Activated effector memory CD4-positive, alpha-beta T cell treated with Interleukin-2 at 50 U/mL for 16 hours (primary cell): ENCODE data around the gene MMRN2.
"Not testable (repeated sequence)": the region's sequence is repeated elsewhere in the genome, so short reads cannot be mapped to it uniquely, and the experiment has no call there.

ENCODE experiments used
- DNase-seq: peaks from one replicate; pipeline ENCODE4 v3.0.0-alpha.2; 2020

MMRN2 gene

GRCh38 chr10:86938260-86938659 lies 19.2 kb downstream of the MMRN2 start:
- no peak for DNase-seq

DNA sequence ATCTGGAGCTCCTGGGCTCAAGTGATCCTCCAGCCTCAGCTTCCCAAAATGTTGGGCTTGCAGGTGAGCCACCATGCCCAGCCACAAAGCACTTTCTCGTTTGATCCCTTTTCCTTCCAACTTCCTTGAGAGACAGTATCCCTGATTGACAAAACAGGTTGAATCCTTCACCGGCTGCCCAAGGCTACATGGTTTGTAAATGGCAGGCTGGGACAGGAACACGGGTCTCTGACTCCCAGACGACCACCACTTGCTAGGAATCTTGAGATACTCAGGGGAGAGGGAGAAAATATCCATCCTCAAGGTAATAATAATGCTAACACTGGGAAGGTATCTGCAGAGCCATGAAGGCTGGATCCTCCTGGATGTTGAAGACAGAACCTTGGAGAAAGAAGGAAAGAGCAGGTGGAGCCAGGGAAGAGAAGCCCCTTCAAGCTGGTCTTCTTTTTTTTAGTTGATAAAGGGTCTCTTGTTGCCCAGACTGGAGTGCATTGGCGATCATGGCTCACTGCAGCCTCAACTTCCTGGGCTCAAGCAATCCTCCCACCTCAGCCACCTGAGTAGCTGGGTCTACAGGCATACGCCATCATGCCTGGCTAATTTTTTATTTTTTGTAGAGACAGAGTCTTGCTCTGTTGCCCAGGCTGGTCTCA lies 19.8 kb downstream of the MMRN2 start:
- no peak for DNase-seq

DNA sequence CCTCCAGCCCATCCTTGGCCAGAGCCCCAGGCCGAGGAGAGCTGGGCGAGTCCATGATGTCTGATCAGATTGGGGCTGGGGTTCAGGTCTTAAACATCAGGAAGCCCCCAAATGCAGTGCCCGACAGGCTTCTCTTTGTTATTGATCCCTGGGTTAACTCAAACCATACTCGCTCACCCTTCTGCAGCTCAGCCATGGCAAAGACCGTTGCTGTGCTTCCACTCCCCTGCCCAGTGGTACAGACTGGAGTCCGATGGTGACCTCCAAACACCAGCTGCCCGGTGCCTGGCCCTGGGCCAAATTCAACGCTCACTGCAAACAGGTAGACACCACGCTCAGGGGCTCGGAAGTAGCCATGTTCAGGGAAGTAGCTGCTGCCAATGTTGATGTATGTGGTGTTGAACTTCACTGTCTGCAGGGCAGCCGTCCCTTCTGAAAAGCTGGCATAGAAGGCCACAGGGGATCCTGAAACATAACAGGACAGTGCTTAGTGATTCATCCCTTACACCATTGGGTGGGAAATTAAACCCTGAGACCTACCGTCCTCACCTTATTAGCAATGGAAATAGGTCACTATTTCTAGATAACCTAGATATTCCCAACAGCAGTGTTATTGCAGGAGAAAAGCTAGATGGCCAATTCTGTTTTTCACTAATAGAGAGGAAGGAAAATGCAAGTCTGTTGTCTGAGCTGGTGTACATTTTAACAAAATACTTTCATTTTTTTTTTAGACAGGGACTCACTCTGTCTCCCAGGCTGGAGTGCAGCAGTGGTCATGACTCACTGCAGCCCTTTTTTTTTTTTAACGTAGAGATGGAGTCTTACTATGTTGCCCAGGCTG lies 20.5 kb downstream of the MMRN2 start:
- no peak for DNase-seq

GRCh38 chr10:86934162-86934711 lies 23.2 kb downstream of the MMRN2 start:
- not testable (repeated sequence) for DNase-seq

DNA sequence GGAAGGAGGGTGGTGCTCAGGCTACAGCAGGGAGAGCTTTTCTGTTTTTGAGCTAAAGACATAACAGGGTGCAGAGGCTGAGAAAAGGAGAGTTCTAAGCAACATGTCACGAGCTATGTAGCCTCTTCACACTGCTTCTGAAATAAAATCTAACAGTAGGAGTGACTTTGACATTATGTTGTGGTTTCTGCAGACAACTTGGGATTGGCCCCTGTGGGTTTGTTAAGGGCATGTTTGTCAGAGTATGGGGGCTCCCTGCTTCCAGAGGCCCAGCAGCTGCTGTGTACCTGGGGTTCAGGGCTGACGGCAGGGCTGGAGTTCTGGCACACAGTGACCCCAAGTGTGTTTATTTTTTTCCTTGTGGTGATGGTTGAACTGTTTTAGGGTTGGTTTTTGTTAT lies 24.7 kb downstream of the MMRN2 start:
- no peak for DNase-seq

- DNase-seq, result no peak
Observed at GRCh38 chr10:86931872-86932271, 25.5 kb downstream of the MMRN2 start.

GRCh38 chr10:86929468-86930380 lies 27.7 kb downstream of the MMRN2 start:
- DNase-seq, result no peak

DNA sequence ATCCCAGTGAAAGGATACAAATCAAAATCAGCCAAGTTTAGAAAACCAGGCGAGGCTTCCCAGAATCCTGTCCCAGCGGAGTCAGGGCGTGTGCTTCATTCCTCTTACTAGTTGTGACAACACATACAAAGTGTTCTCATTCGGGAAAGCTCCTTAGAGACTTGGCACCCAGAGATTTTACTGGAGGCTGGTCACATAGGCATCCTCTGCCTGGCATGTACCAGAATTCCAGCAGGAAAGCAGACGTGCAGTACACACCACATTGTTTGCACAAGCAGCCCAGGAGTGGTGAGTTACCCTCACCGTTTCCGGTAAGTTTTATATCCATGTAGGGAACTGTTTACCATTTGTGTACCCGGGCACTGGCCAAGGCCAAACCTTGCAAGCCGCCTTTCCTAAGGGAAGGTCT lies 34.9 kb downstream of the MMRN2 start:
- no peak for DNase-seq

GRCh38 chr10:86918022-86918471 lies 39.4 kb downstream of the MMRN2 start:
- DNase-seq, result no peak

DNA sequence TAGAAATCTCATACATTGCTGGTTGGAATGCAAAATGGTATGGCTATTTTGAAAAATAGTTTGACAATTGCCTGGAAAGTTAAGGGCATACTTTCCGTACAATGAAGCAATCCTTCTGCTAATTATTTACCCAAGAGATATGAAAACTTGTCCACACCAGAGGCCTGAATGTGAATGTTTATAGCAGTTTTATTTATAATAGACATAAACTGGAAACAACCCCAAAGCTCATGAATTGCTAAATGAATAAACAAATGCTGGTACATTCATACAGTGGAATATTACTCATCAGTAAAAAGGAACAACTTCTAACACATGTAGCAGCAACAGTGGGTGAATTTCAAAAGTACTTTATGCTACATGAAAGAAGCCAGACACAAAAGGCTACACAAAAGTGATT lies 42.7 kb downstream of the MMRN2 start:
- no peak for DNase-seq

GRCh38 chr10:86905429-86905828 lies 52.0 kb downstream of the MMRN2 start:
- no peak for DNase-seq

GRCh38 chr10:86904600-86904999 lies 52.8 kb downstream of the MMRN2 start:
- no peak for DNase-seq

DNA sequence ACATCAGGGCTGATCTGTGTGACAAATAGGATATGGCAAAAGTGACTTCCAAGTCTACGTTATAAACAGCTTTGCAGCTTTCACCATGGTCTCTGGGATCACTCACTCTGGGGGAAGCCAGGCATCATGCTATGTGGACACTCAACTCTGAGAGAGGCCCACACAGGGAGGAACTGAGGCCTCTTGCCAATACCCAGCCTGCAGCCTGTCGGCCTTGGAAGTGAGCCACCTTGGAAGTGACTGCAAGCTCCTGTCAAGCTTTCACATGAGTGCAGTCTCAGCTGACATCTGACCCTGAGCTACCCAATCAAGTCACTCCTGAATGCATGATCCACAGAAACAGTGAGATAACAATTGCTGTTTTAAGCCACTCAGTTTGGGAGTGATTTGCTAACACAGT lies 56.5 kb downstream of the MMRN2 start:
- no peak for DNase-seq

DNA sequence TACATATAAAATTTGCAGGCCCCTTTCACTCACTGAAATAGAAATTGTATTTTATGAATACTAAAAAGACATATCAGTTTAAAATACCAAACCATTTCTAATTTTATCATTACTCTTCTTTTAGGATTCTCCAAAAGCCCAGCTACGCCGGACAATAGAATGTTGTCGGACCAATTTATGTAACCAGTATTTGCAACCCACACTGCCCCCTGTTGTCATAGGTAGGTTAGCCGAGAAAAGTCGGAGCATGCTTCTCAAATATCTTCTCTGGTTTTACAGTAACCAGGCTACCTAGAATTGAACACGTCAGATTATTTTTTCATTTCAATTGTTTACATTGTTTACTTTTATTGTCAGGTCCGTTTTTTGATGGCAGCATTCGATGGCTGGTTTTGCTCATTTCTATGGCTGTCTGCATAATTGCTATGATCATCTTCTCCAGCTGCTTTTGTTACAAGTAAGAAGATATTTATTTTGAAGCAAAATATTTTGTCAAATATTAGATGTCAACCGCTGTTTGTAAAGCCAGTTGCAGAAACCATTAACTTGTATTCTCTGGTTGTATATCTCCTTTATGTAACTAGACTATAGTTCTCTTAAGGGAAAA lies 57.6 kb downstream of the MMRN2 start:
- no peak for DNase-seq

- no peak for DNase-seq
Observed at GRCh38 chr10:86899132-86899531, 58.3 kb downstream of the MMRN2 start.

- no peak for DNase-seq
Observed at GRCh38 chr10:86898511-86898910, 58.9 kb downstream of the MMRN2 start.

- no peak for DNase-seq
Observed at GRCh38 chr10:86889997-86890396, 67.4 kb downstream of the MMRN2 start.

DNA sequence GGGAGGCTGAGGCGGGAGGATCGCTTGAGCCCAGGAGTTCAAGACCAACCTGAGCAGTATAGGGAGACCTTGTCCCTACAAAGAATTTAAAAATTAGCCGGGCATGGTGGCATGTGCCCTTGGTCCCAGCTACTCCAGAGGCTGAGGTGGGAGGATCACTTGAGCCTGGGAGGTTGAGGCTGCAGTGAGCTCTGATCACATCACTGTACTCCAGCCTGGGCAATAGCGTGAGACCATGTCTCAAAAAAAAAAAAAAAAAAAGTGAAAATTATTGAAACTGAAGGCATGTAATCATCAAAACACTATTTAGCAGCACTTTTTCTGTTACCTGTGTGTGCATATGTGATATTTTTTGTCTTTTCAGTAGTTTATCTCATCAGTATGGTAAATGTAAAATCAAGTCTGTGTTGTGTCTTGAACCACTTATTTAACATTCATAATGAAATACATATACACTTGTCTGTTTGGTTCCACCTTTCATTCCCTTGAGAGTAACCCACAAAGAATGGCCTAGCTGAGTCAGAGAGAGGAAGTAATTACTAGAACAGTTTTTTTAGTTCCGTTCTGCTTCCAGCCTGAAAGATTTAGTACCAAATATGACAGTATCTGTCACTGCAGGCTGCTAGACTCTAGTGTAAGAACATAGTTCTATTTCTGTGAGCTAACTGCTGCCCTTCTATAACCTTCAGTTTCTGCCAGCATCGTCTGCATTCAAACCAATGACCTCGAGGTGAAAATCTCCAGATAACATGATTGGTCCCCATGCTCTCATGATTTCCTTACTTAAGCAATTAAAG lies 68.6 kb downstream of the MMRN2 start:
- DNase-seq, result no peak
